ENCODE measurements around the gene ZNF580. TPM values are rescaled to one million over a fixed set of nuclear protein-coding genes. Genes with fewer than 3 reads are reported as not detected.

The ZNF580 gene
- total and polyA plus RNA-seq, 9 of the 15 experiments (the other 6 are each of a cell fraction or from before 2014, with no cell fraction given), result 2.3 to 47.4 (median 6.0) TPM

GRCh38 chr19:55683449-55684261, 42.9 kb downstream of the ZNF580 start:
- no peak for DNase-seq (ENCODE audit: extremely low read depth in 1 of 4, low spot score in 3 of 4)
- Histone ChIP-seq H3K79me2 (ENCODE audit: control insufficient read depth, insufficient read depth, low read length) (peaks cover 52% of the 10 kb centered on the region), H3K9ac (ENCODE audit: insufficient read depth in 1 of 2, low read depth in 2 of 2, low read length in 2 of 2) (no peak overlapping the region), H3K4me1 (replicated peaks in 1 of 2; ENCODE audit: control insufficient read depth in 2 of 2, insufficient read depth in 2 of 2, low read length in 2 of 2) (peaks cover 0 to 51% of the 10 kb centered on the region in 2 experiments; a peak in 3 of 5 replicates), H3K4me3 (no peak overlapping the region), H2AFZ (ENCODE audit: low read depth, low read length) (no peak overlapping the region), H3K9me3 (replicated peaks; ENCODE audit: control insufficient read depth, insufficient read depth, low read depth, low read length) (no peaks in the 10 kb centered on the region), H3K27ac (ENCODE audit: extremely low read depth, low read depth, low read length) (no peak overlapping the region), H3K27me3 (ENCODE audit: control insufficient read depth in 2 of 2, insufficient read depth in 2 of 2, low read length in 2 of 2) (no peaks in the 10 kb centered on the region), H4K20me1 (replicated peaks; ENCODE audit: control insufficient read depth, insufficient read depth, low read length) (peaks cover 40% of the 10 kb centered on the region), H3K36me3 (ENCODE audit: control insufficient read depth, insufficient read depth, low read length) (peaks cover 86% of the 10 kb centered on the region; the same call in 2 of the 3 replicates), H3K4me2 (ENCODE audit: insufficient read depth, low read length) (no peak overlapping the region), H3K9me1 (ENCODE audit: control insufficient read depth, insufficient read depth, low read length) (peaks cover 1% of the 10 kb centered on the region)
- BruUV-seq (replicated peaks), result no TSS peak
- 89% methylated on average over 20 of the region's 22 CpGs for whole genome bisulfite sequencing (ENCODE audit: insufficient coverage, low coverage, missing lambda C conversion rate)
- in situ Hi-C loops (cut with MboI), result no loop called here
- no peak for ATAC-seq
- ChIA-PET POLR2A (interaction anchor here (0.6 kb wide), 1 partner anchor 15 kb away, joined by 3 read pairs; no protein-coding TSS in a partner anchor), CTCF (ENCODE audit: low intra/inter-chr PET ratio) (no interaction called here)
- no peak for FAIRE-seq
- no peak for TF ChIP-seq HNRNPK (IDR thresholded peaks at IDR 0.05; ENCODE audit: low read depth, low read length, poor library complexity, severe bottlenecking)
- TF ChIP-seq, protein P1, sequence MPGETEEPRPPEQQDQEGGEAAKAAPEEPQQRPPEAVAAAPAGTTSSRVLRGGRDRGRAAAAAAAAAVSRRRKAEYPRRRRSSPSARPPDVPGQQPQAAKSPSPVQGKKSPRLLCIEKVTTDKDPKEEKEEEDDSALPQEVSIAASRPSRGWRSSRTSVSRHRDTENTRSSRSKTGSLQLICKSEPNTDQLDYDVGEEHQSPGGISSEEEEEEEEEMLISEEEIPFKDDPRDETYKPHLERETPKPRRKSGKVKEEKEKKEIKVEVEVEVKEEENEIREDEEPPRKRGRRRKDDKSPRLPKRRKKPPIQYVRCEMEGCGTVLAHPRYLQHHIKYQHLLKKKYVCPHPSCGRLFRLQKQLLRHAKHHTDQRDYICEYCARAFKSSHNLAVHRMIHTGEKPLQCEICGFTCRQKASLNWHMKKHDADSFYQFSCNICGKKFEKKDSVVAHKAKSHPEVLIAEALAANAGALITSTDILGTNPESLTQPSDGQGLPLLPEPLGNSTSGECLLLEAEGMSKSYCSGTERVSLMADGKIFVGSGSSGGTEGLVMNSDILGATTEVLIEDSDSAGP (CRISPR knock-in tag; IDR thresholded peaks at IDR 0.05), result no peak
- TF ChIP-seq RBM14 (IDR thresholded peaks at IDR 0.05; ENCODE audit: borderline replicate concordance, insufficient read depth, low read depth, low read length), result no peak
- no peak for TF ChIP-seq KAT2B (IDR thresholded peaks at IDR 0.05; ENCODE audit: low read depth, low read length)
- no peak for TF ChIP-seq NFE2 (IDR thresholded peaks at IDR 0.05; ENCODE audit: low read depth)
- no peak for TF ChIP-seq ZKSCAN3 (CRISPR knock-in tag; IDR thresholded peaks at IDR 0.05)
- intact Hi-C loops (cut with micrococcal nuclease), result no loop called here
